Measurements from ENCODE around the gene RMDN3.
A peak's percentile ranks its signal among the peaks of the same experiment; 100 is the strongest.

DNA sequence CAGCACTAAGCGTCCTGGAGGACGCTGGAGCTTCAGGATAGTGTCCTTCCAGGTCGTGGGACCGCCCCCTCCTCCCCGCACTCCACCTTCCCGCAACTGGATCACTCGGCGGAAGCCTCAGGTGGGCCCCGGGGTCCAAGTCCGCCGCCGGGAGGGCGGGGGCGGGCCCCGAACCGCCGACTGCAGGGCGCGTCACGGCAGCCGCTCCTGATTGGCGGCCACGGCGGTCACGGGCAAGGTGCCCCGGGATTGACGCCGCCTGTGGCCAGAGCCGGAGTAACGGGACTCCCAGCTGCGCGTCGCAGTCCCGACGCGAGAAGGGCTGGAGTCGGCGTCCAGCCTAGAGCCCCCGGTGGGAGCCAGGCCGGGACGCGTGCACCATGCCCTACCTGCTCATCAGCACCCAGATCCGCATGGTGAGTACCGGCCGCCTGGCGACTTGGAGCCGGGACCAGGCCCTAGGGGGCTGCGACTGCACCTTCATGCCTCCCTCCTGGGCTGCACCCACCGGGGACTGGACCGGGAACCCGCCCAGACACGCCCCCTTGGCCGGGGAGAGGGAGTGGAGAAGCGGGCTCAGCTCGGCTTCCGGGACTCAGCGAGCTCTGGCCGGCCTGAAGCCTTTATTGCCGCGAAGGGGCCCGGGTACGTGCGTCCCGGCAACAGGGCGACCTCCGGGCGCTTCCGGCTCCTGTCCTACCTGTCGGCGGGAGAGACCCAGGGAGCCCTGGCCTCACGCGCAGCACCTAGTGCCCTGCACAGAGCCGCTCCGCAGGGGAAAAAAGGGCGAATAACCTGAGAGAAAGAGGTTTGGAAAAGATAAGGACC is 9.0 kb upstream of the RMDN3 start, which contains the start of gene GCHFR:
- TF ChIP-seq, protein P1, sequence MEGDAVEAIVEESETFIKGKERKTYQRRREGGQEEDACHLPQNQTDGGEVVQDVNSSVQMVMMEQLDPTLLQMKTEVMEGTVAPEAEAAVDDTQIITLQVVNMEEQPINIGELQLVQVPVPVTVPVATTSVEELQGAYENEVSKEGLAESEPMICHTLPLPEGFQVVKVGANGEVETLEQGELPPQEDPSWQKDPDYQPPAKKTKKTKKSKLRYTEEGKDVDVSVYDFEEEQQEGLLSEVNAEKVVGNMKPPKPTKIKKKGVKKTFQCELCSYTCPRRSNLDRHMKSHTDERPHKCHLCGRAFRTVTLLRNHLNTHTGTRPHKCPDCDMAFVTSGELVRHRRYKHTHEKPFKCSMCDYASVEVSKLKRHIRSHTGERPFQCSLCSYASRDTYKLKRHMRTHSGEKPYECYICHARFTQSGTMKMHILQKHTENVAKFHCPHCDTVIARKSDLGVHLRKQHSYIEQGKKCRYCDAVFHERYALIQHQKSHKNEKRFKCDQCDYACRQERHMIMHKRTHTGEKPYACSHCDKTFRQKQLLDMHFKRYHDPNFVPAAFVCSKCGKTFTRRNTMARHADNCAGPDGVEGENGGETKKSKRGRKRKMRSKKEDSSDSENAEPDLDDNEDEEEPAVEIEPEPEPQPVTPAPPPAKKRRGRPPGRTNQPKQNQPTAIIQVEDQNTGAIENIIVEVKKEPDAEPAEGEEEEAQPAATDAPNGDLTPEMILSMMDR (IDR thresholded peaks at IDR 0.05): peak in 2 of 4 experiments; percentile 10 to 34
- TF ChIP-seq POLR2AphosphoS5 (IDR thresholded peaks at IDR 0.05): peak; percentile 34 to 75 (median 50)
- peak in 1 of 2 donors; percentile 27 for TF ChIP-seq POLR2A (IDR thresholded peaks at IDR 0.05)
- no peak for TF ChIP-seq EP300 (IDR thresholded peaks at IDR 0.05)
